ENCODE data around the gene ACRBP. TPM values are rescaled to one million over a fixed set of nuclear protein-coding genes. Genes with fewer than 3 reads are reported as not detected.

Gene ACRBP
- total and polyA plus RNA-seq, 2 donors (not counting 1 experiment from before 2014, with no cell fraction given): 10.7 to 12.3 TPM

DNA sequence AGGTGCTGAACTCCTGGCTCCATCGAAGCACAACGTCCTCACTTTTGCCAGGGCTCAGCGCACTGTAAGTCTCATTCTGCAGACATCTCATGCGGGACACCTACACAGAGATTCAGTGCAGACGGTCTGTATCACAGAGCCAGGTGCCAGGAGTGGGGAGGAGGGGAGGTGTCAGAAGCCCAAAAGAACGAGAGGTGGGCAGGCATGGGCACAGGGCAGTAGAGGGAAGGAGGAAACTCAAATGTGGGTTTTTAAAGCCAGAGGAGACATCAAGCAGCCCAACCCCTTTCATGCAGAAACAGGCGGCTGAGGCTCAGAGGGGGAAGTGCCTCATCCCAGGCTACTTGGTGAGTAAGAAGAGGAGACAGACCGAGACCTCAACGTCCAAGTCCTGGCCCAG lies 8.9 kb downstream of the ACRBP start:
- 7% methylated on average over 8 of the region's 9 CpGs for WGBS (ENCODE audit: insufficient coverage)
- Mint-ChIP-seq H3K27ac (peak overlapping the region; percentile 97), H3K4me3 (peak overlapping the region; percentile 82)

More for the DNA sequence above, 8.9 kb downstream of the ACRBP start:
- DNase-seq (peak; percentile 71), ATAC-seq (ENCODE audit: low read depth) (no peak)
- Histone ChIP-seq H3K79me2 (ENCODE audit: control insufficient read depth, insufficient read depth, low read length) (peaks cover 86% of the 10 kb centered on the region), H3K4me2 (replicated peaks; ENCODE audit: low read depth, low read length, poor library complexity, severe bottlenecking) (peak overlapping the region; percentile 66), H3K9ac (ENCODE audit: low read length) (peak overlapping the region; percentile 3), H3K36me3 (replicated peaks in 1 of 2; ENCODE audit: control extremely low read depth in 1 of 2, control insufficient read depth in 1 of 2, extremely low read depth in 1 of 2, insufficient read depth in 2 of 2, low read length in 1 of 2) (peaks cover 0 to 3% of the 10 kb centered on the region in 2 experiments), H3K27me3 (replicated peaks in 1 of 4; ENCODE audit: control extremely low read depth in 1 of 4, control insufficient read depth in 3 of 4, insufficient read depth in 4 of 4, low read length in 3 of 4) (no peaks in the 10 kb centered on the region), H3K27ac (ENCODE audit: low read length in 2 of 2) (peak overlapping the region; percentile 75 to 82), H3K4me1 (ENCODE audit: control insufficient read depth in 2 of 2, insufficient read depth in 2 of 2, low read length in 2 of 2) (peaks cover 53 to 73% of the 10 kb centered on the region in 2 donors), H4K20me1 (ENCODE audit: control insufficient read depth, insufficient read depth, low read length, poor library complexity, severe bottlenecking) (no peaks in the 10 kb centered on the region), H3K9me3 (ENCODE audit: control extremely low read depth in 1 of 3, control insufficient read depth in 2 of 3, insufficient read depth in 1 of 3, low read length in 2 of 3) (peaks cover 0 to 1% (median 0%) of the 10 kb centered on the region in 3 donors), H2AFZ (ENCODE audit: insufficient read depth, low read depth, low read length, poor library complexity, severe bottlenecking) (peak overlapping the region; percentile 57), H3K4me3 (ENCODE audit: control extremely low read depth in 1 of 5, extremely low read depth in 1 of 5, insufficient read depth in 1 of 5, low read depth in 2 of 5, low read length in 4 of 5) (peak overlapping the region in 1 of 5 experiments; percentile 11)
- Mint-ChIP-seq H3K9me3 (ENCODE audit: insufficient read depth) (no peaks in the 10 kb centered on the region), H3K4me1 (peaks cover 66% of the 10 kb centered on the region), H3K27me3 (no peaks in the 10 kb centered on the region)
- POLR2A ChIA-PET: interaction anchor here (0.6 kb wide), 1 partner anchor 10 kb away, joined by 5 read pairs; no protein-coding TSS in a partner anchor
- no peak for TF ChIP-seq EZH2 (IDR thresholded peaks at IDR 0.05; ENCODE audit: borderline replicate concordance, insufficient read depth, low read depth, low read length, poor library complexity, severe bottlenecking)
- TF ChIP-seq, protein P1, sequence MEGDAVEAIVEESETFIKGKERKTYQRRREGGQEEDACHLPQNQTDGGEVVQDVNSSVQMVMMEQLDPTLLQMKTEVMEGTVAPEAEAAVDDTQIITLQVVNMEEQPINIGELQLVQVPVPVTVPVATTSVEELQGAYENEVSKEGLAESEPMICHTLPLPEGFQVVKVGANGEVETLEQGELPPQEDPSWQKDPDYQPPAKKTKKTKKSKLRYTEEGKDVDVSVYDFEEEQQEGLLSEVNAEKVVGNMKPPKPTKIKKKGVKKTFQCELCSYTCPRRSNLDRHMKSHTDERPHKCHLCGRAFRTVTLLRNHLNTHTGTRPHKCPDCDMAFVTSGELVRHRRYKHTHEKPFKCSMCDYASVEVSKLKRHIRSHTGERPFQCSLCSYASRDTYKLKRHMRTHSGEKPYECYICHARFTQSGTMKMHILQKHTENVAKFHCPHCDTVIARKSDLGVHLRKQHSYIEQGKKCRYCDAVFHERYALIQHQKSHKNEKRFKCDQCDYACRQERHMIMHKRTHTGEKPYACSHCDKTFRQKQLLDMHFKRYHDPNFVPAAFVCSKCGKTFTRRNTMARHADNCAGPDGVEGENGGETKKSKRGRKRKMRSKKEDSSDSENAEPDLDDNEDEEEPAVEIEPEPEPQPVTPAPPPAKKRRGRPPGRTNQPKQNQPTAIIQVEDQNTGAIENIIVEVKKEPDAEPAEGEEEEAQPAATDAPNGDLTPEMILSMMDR (IDR thresholded peaks at IDR 0.05): no peak
- CTCF ChIA-PET: interaction anchor here (0.6 to 1.5 kb wide), 2 partner anchors 17 to 104 kb away, joined by 3 read pairs; partner anchors contain the start of gene GAPDH
- intact Hi-C loops (cut with micrococcal nuclease): loop anchor here (1.0 to 10.0 kb wide), 2 partner anchors 9 to 306 kb away; partner anchors contain the start of genes ACRBP, C12orf57 and RNU7-1

Data from B cell (primary cell).